Progenitor cell of endocrine pancreas (in vitro differentiated cells): ENCODE results near the gene OR5B3. TPM values are rescaled to one million over a fixed set of nuclear protein-coding genes. Genes with fewer than 3 reads are reported as not detected.

ENCODE experiments used
- DNase-seq: peaks from one replicate; pipeline ENCODE4 v3.0.0; 2021; ENCODE audit warnings: low spot score; ENCODE audit not compliant: unreplicated experiment
- H3K27ac Mint-ChIP-seq: 2 replicates; pipeline ENCODE4 v1.8.0; 2021; ENCODE audit warnings: mild to moderate bottlenecking, moderate library complexity, mixed read lengths
- H3K27me3 Mint-ChIP-seq: 2 replicates; pipeline ENCODE4 v1.8.0; 2021; ENCODE audit warnings: mixed read lengths
- H3K36me3 Mint-ChIP-seq: 2 replicates; pipeline ENCODE4 v1.8.0; 2022; ENCODE audit warnings: mixed read lengths; ENCODE audit not compliant: insufficient read depth
- H3K4me1 Mint-ChIP-seq: 2 replicates; pipeline ENCODE4 v1.8.0; 2021; ENCODE audit warnings: low read depth, mixed read lengths
- H3K4me3 Mint-ChIP-seq: 2 replicates; pipeline ENCODE4 v1.8.0; 2021; ENCODE audit warnings: low read depth, mild to moderate bottlenecking, moderate library complexity, mixed read lengths
- H3K9me3 Mint-ChIP-seq: 2 replicates; pipeline ENCODE4 v1.8.0; 2021; ENCODE audit warnings: low read depth, mixed read lengths
- CTCF ChIP-seq: fragments of 200-600 bp; sonication (generic); IDR thresholded peaks from one replicate; pipeline ENCODE4 v1.5.0; 2021; ENCODE audit warnings: antibody characterized with exemption, mild to moderate bottlenecking; ENCODE audit not compliant: unreplicated experiment
- total RNA-seq: library from RNA; stranded (reverse); gene quantifications from 2 replicates; pipeline ENCODE4 v1.2.1, GENCODE V29; 2021

Gene OR5B3
- total RNA-seq, 1 donor from 2014 or later: not detected

GRCh38 chr11:58358969-58359368 is 47.7 kb downstream of the OR5B3 start, which contains the start of gene OR5B17:
OR5B17 (minus strand) TSS chr11:58359069; CDS start chr11:58359069, 0 bp downstream.
- no peak for TF ChIP-seq CTCF
- Mint-ChIP-seq H3K27ac (no peak within 1 kb of the TSS), H3K27me3 (peaks cover 12% of the 10 kb centered on the region), H3K9me3 (no peaks in the 10 kb centered on the region), H3K4me3 (no peak within 1 kb of the TSS), H3K4me1 (peaks cover 1% of the 10 kb centered on the region), H3K36me3 (no peaks in the 10 kb centered on the region)
- no peak for DNase-seq

GRCh38 chr11:58354727-58355126 is 51.9 kb downstream of the OR5B3 start:
- DNase-seq: no peak
- Mint-ChIP-seq H3K27me3 (peaks cover 2% of the 10 kb centered on the region), H3K4me1 (peaks cover 1% of the 10 kb centered on the region), H3K4me3 (no peak overlapping the region), H3K9me3 (no peaks in the 10 kb centered on the region), H3K36me3 (no peaks in the 10 kb centered on the region), H3K27ac (no peak overlapping the region)
- TF ChIP-seq CTCF: no peak

Other genes starting within 250 kb of the OR5B3 start
- gene OR9Q2, start 217.8 kb downstream of the OR5B3 start, total RNA-seq: not detected in 2 replicates
- not detected in 2 replicates for gene OR1S2, start 202.7 kb downstream of the OR5B3 start, total RNA-seq
- gene OR1S1, start 194.2 kb downstream of the OR5B3 start, total RNA-seq: not detected in 2 replicates
- not detected in 2 replicates for gene OR10Q1, start 178.0 kb downstream of the OR5B3 start, total RNA-seq
- gene OR10W1, start 138.6 kb downstream of the OR5B3 start, total RNA-seq: not detected in 2 replicates
- gene OR5B17, start 47.8 kb downstream of the OR5B3 start, total RNA-seq: not detected in 2 replicates
- gene OR5B2, start 21.2 kb upstream of the OR5B3 start, total RNA-seq: not detected in 2 replicates
- not detected in 2 replicates for gene OR5B12, start 35.4 kb upstream of the OR5B3 start, total RNA-seq
- not detected in 2 replicates for gene OR5B21, start 101.2 kb upstream of the OR5B3 start, total RNA-seq
- 6.5 and 6.6 TPM in 2 replicates for gene LPXN, start 169.0 kb upstream of the OR5B3 start, total RNA-seq
- gene ZFP91, start 172.2 kb upstream of the OR5B3 start, total RNA-seq: 48.3 and 51.2 TPM in 2 replicates
- gene CNTF, start 215.8 kb upstream of the OR5B3 start, total RNA-seq: 3.9 and 4.3 TPM in 2 replicates